A549 (cell line): ENCODE data around the gene GSE1. TPM values are rescaled to one million over a fixed set of nuclear protein-coding genes. Genes with fewer than 3 reads are reported as not detected.

Experiments
- ATAC-seq, 2 experiments: fragments of 200-7000 bp in 1 of 2; fragments of >200 bp in 1 of 2; cut with Nextera tagmentation in 1 of 2; cut with Tn5 transposase in 1 of 2; 3 replicates each; pipeline versions ENCODE4 v1.8.0 to v1.9.1; 2018 to 2020; ENCODE audit warnings: mild to moderate bottlenecking in 1 of 2, moderate library complexity in 1 of 2
- CTCF ChIA-PET: fragments of 300-600 bp; sonication (Branson Sonifier 250); formaldehyde crosslinking; extraction: SDS; loops from one replicate; lab custom pipeline; 2021; ENCODE audit warnings: antibody characterized with exemption, inconsistent platforms; lab: Yijun Ruan, JAX
- POLR2A ChIA-PET: fragments of 350-600 bp; formaldehyde crosslinking; extraction: SDS; loops from one replicate; lab custom pipeline; 2021; ENCODE audit warnings: antibody characterized with exemption, inconsistent platforms; lab: Yijun Ruan, JAX
- DNase-seq, 2 experiments: peaks; one replicate each; pipeline versions ENCODE4 v3.0.0 to v3.0.0-alpha.2; 2011 to 2016; ENCODE audit warnings: low read depth in 1 of 2, low spot score in 1 of 2
- FAIRE-seq: peaks from 2 replicates; lab custom pipeline; 2011; peaks lifted over from hg19 to GRCh38; lab: Jason Lieb, UNC
- H3K27ac ChIP-seq, 2 experiments: fragments of >200 bp; sonication (Bioruptor Twin); formaldehyde crosslinking; 3 replicates each; pipeline ENCODE4 v1.5.1; 2016 to 2017
- H3K4me1 ChIP-seq: fragments of >200 bp; sonication (Bioruptor Twin); formaldehyde crosslinking; 3 replicates; pipeline ENCODE4 v1.6.1; 2016
- H3K4me2 ChIP-seq: fragments of >200 bp; sonication (Bioruptor Twin); formaldehyde crosslinking; 3 replicates; pipeline ENCODE4 v1.6.1; 2016
- H3K4me3 ChIP-seq: fragments of >200 bp; sonication (Bioruptor Twin); formaldehyde crosslinking; 3 replicates; pipeline ENCODE4 v1.5.1; 2016
- H3K9me3 ChIP-seq: fragments of >200 bp; sonication (Bioruptor Twin); formaldehyde crosslinking; 3 replicates; pipeline ENCODE4 v1.6.1; 2016
- ATOH8 ChIP-seq: fragments of 250-450 bp; sonication (Bioruptor Pico); IDR thresholded peaks from 2 replicates; pipeline ENCODE4 v1.5.0; 2020; ENCODE audit warnings: low read depth, mild to moderate bottlenecking, moderate library complexity
- BHLHE40 ChIP-seq: IDR thresholded peaks from 2 replicates; pipeline ENCODE4 v1.6.1; 2012; ENCODE audit warnings: low read depth, low read length, inconsistent platforms
- CBX2 ChIP-seq: fragments of 200-600 bp; sonication (generic); IDR thresholded peaks from 2 replicates; pipeline ENCODE4 v1.6.1; 2016; ENCODE audit warnings: low read depth, mild to moderate bottlenecking, borderline replicate concordance
- CBX8 ChIP-seq: fragments of 200-600 bp; sonication (generic); IDR thresholded peaks from 2 replicates; pipeline ENCODE4 v1.6.1; 2016
- CHD2 ChIP-seq: fragments of 150-350 bp; IDR thresholded peaks from 2 replicates; pipeline ENCODE4 v1.6.1; 2014; ENCODE audit warnings: low read length; ENCODE audit not compliant: partially characterized antibody
- EHF ChIP-seq: fragments of 250-450 bp; sonication (Bioruptor Pico); IDR thresholded peaks from 2 replicates; pipeline ENCODE4 v1.5.0; 2020; ENCODE audit warnings: mild to moderate bottlenecking
- EHMT2 ChIP-seq: fragments of 200-600 bp; sonication (generic); IDR thresholded peaks from 2 replicates; pipeline ENCODE4 v1.6.1; 2016; ENCODE audit warnings: antibody characterized with exemption, low read depth, mild to moderate bottlenecking, moderate library complexity
- ELK1 ChIP-seq: fragments of 150-350 bp; IDR thresholded peaks from 2 replicates; pipeline ENCODE4 v1.6.1; 2014; ENCODE audit warnings: low read depth, mild to moderate bottlenecking, low read length
- FOSL2 ChIP-seq, 2 experiments: fragments of 450-650 bp in 1 of 2; fragments of >200 bp in 1 of 2; sonication (Bioruptor Twin) in 1 of 2; formaldehyde crosslinking; IDR thresholded peaks; 2 replicates each; pipeline versions ENCODE4 v1.5.0 to v1.6.1; 2016 to 2020; ENCODE audit warnings: mild to moderate bottlenecking in 1 of 2, moderate library complexity in 1 of 2
- FOXS1 ChIP-seq: fragments of 250-450 bp; sonication (Bioruptor Pico); IDR thresholded peaks from 2 replicates; pipeline ENCODE4 v1.5.0; 2020; ENCODE audit warnings: mild to moderate bottlenecking, moderate library complexity
- HES2 ChIP-seq: fragments of >200 bp; sonication (Bioruptor Twin); formaldehyde crosslinking; IDR thresholded peaks from 2 replicates; pipeline ENCODE4 v1.6.1; 2016
- HEYL ChIP-seq: fragments of 250-450 bp; sonication (Bioruptor Pico); IDR thresholded peaks from 2 replicates; pipeline ENCODE4 v1.8.0; 2021; ENCODE audit warnings: mild to moderate bottlenecking, moderate library complexity
- KDM1A ChIP-seq: fragments of 200-600 bp; sonication (generic); IDR thresholded peaks from 2 replicates; pipeline ENCODE4 v1.6.1; 2016; ENCODE audit warnings: low read depth, mild to moderate bottlenecking
- MAFK ChIP-seq: fragments of 450-650 bp; IDR thresholded peaks from 2 replicates; pipeline ENCODE4 v1.6.1; 2014; ENCODE audit not compliant: partially characterized antibody
- MAX ChIP-seq: IDR thresholded peaks from 2 replicates; pipeline ENCODE4 v1.6.1; 2012
- PHF8 ChIP-seq: fragments of 200-600 bp; sonication (generic); IDR thresholded peaks from 2 replicates; pipeline ENCODE4 v1.6.1; 2016; ENCODE audit warnings: low read depth, mild to moderate bottlenecking, antibody characterized with exemption, moderate library complexity, borderline replicate concordance
- RAD21 ChIP-seq, 2 experiments: fragments of >200 bp in 1 of 2; sonication (Bioruptor Twin) in 1 of 2; formaldehyde crosslinking in 1 of 2; IDR thresholded peaks in 1 of 2; conservative IDR thresholded peaks in 1 of 2; 2 replicates in 1 of 2; 3 replicates in 1 of 2; pipeline ENCODE4 v1.6.1; 2012 to 2018; ENCODE audit warnings: inconsistent platforms in 1 of 2
- RARB ChIP-seq: fragments of 250-450 bp; sonication (Bioruptor Pico); IDR thresholded peaks from 2 replicates; pipeline ENCODE4 v1.8.0; 2021; ENCODE audit warnings: mild to moderate bottlenecking, moderate library complexity
- RCOR1 ChIP-seq: fragments of 150-350 bp; IDR thresholded peaks from 2 replicates; pipeline ENCODE4 v1.6.1; 2014; ENCODE audit warnings: antibody characterized with exemption, low read length, low read depth
- RNF2 ChIP-seq: fragments of 200-600 bp; sonication (generic); IDR thresholded peaks from 2 replicates; pipeline ENCODE4 v1.6.1; 2016; ENCODE audit warnings: low read depth, mild to moderate bottlenecking, antibody characterized with exemption, moderate library complexity, borderline replicate concordance
- SMC3 ChIP-seq: fragments of >200 bp; sonication (Bioruptor Twin); formaldehyde crosslinking; IDR thresholded peaks from 3 replicates; pipeline ENCODE4 v1.6.1; 2018; ENCODE audit warnings: inconsistent platforms
- SREBF2 ChIP-seq: fragments of 450-650 bp; IDR thresholded peaks from 2 replicates; pipeline ENCODE4 v1.6.1; 2014; ENCODE audit warnings: mild to moderate bottlenecking, moderate library complexity
- TFCP2L1 ChIP-seq: fragments of 250-450 bp; sonication (Bioruptor Pico); IDR thresholded peaks from 2 replicates; pipeline ENCODE4 v1.5.0; 2021; ENCODE audit warnings: mild to moderate bottlenecking
- ZFP36 ChIP-seq: fragments of 450-650 bp; IDR thresholded peaks from 2 replicates; pipeline ENCODE4 v1.6.1; 2014; ENCODE audit warnings: borderline replicate concordance; ENCODE audit not compliant: partially characterized antibody
- WGBS: methylation state at CpG from one replicate; pipeline ENCODE4 v1.1.6; 2017; ENCODE audit errors: missing lambda C conversion rate; 5-methylcytosine and 5-hydroxymethylcytosine counted together
- polyA plus RNA-seq, 4 experiments: library from polyadenylated mRNA; depleted of rRNA in 3 of 4; stranded (reverse); fragments of >200 nt; fragmentation: RNase III in 1 of 4; extraction: RNeasy Plus Mini Kit Qiagen cat#74134 plus additional on column Dnase treatment in 1 of 4; gene quantifications; 2 replicates in 3 of 4; 3 replicates in 1 of 4; pipeline ENCODE4 v1.2.3, GENCODE V29; 2011 to 2017
- TF ChIP-seq, protein P1 (sequence below): fragments of 250-450 bp; sonication (Bioruptor Pico); IDR thresholded peaks from 2 replicates; pipeline ENCODE4 v1.5.0; 2021; ENCODE audit warnings: mild to moderate bottlenecking, moderate library complexity, borderline replicate concordance
- TF ChIP-seq, protein P2 (sequence below): fragments of >200 bp; sonication (Bioruptor Twin); formaldehyde crosslinking; IDR thresholded peaks from 3 replicates; pipeline ENCODE4 v1.6.1; 2016
- TF ChIP-seq, protein P3 (sequence below): IDR thresholded peaks from 2 replicates; pipeline ENCODE4 v1.6.1; 2012

The GSE1 gene
- polyA plus RNA-seq, 2 of the 4 experiments (the other 2 are of a cell fraction): 20.7 to 24.3 TPM

DNA sequence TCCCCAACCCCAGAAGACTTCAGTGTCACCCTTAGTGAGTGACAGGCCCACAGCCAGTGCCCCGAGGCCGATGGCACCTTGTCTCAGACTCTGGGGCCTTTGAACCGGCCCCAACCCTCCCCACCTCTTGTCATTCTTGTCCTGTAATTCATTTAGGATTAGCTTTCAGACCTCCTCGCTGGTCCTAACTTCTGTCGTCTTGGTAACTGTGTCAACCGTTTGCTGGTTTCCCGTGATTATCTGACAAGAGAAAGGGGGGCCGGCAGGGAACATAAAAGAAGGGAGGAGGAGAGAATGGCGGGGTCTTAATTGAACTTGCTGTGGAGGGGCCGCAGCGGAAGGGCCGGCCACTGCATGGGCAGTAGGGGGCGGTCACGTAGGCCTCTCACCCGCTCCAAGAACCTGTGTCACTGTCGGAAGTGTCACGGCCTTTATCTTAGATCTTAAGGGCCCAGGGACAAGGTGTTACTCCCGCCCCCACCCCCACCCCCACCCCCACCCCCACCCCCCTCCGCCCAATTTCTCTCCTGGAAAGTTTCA is 46.5 kb upstream of the GSE1 start:
- no peak for FAIRE-seq
- no peak for DNase-seq
- WGBS: 86% methylated on average over 17 of the region's 19 CpGs
- H3K27ac ChIP-seq: no peak overlapping the region
- no peak for TF ChIP-seq SREBF2
- no peak for TF ChIP-seq RARB
- TF ChIP-seq RNF2: no peak
- no peak for TF ChIP-seq EHF (CRISPR knock-in tag)
- no peak for TF ChIP-seq PHF8
- TF ChIP-seq EHMT2: no peak
- no peak for TF ChIP-seq SMC3
- TF ChIP-seq, protein P1, sequence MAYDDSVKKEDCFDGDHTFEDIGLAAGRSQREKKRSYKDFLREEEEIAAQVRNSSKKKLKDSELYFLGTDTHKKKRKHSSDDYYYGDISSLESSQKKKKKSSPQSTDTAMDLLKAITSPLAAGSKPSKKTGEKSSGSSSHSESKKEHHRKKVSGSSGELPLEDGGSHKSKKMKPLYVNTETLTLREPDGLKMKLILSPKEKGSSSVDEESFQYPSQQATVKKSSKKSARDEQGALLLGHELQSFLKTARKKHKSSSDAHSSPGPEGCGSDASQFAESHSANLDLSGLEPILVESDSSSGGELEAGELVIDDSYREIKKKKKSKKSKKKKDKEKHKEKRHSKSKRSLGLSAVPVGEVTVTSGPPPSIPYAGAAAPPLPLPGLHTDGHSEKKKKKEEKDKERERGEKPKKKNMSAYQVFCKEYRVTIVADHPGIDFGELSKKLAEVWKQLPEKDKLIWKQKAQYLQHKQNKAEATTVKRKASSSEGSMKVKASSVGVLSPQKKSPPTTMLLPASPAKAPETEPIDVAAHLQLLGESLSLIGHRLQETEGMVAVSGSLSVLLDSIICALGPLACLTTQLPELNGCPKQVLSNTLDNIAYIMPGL: no peak
- TF ChIP-seq RAD21 (conservative IDR thresholded peaks at IDR 0.05 in 1 of 2, IDR thresholded peaks at IDR 0.05 in 1 of 2): no peak
- no peak for TF ChIP-seq CBX8
- TF ChIP-seq RCOR1: no peak
- no peak for TF ChIP-seq MAX
- TF ChIP-seq FOSL2 (IDR thresholded peaks at IDR 0.05): no peak
- no peak for TF ChIP-seq FOSL2 (CRISPR knock-in tag; IDR thresholded peaks at IDR 0.05)
- TF ChIP-seq, protein P2, sequence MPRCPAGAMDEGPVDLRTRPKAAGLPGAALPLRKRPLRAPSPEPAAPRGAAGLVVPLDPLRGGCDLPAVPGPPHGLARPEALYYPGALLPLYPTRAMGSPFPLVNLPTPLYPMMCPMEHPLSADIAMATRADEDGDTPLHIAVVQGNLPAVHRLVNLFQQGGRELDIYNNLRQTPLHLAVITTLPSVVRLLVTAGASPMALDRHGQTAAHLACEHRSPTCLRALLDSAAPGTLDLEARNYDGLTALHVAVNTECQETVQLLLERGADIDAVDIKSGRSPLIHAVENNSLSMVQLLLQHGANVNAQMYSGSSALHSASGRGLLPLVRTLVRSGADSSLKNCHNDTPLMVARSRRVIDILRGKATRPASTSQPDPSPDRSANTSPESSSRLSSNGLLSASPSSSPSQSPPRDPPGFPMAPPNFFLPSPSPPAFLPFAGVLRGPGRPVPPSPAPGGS: no peak
- no peak for TF ChIP-seq ATOH8 (CRISPR knock-in tag)
- no peak for TF ChIP-seq BHLHE40
- no peak for TF ChIP-seq MAFK
- TF ChIP-seq ZFP36: no peak
- TF ChIP-seq HES2: no peak
- TF ChIP-seq, all 56 proteins: peak for 0
- H3K4me2 ChIP-seq: no peak overlapping the region
- no peaks in the 10 kb centered on the region for H3K9me3 ChIP-seq
- no peak for ATAC-seq
- H3K4me3 ChIP-seq: no peak overlapping the region
- CTCF ChIA-PET: interaction anchor here (0.6 to 7.1 kb wide), 7 partner anchors 37 to 151 kb away, joined by 3 to 55 read pairs (median 5); no protein-coding TSS in a partner anchor
- H3K4me1 ChIP-seq: peaks cover 13% of the 10 kb centered on the region
- POLR2A ChIA-PET: no interaction called here

- ATAC-seq (no peak), DNase-seq (no peak), FAIRE-seq (no peak)
- H3K4me3 ChIP-seq: no peak overlapping the region
- ChIA-PET CTCF (interaction anchor here (0.8 to 7.1 kb wide), 11 partner anchors 10 to 151 kb away, joined by 3 to 55 read pairs (median 5); no protein-coding TSS in a partner anchor), POLR2A (no interaction called here)
- H3K4me1 ChIP-seq: peaks cover 13% of the 10 kb centered on the region
- H3K27ac ChIP-seq: no peak overlapping the region
- H3K4me2 ChIP-seq: no peak overlapping the region
- H3K9me3 ChIP-seq: no peaks in the 10 kb centered on the region
- WGBS: 94% methylated on average over 17 of the region's 27 CpGs
- no peak for TF ChIP-seq RAD21 (conservative IDR thresholded peaks at IDR 0.05 in 1 of 2, IDR thresholded peaks at IDR 0.05 in 1 of 2)
- no peak for TF ChIP-seq ELK1
- no peak for TF ChIP-seq CBX2
- TF ChIP-seq FOXS1 (CRISPR knock-in tag): no peak
- TF ChIP-seq, protein P3, sequence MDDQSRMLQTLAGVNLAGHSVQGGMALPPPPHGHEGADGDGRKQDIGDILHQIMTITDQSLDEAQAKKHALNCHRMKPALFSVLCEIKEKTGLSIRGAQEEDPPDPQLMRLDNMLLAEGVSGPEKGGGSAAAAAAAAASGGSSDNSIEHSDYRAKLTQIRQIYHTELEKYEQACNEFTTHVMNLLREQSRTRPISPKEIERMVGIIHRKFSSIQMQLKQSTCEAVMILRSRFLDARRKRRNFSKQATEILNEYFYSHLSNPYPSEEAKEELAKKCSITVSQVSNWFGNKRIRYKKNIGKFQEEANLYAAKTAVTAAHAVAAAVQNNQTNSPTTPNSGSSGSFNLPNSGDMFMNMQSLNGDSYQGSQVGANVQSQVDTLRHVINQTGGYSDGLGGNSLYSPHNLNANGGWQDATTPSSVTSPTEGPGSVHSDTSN: no peak
- TF ChIP-seq KDM1A: no peak
- TF ChIP-seq HES2: no peak
- TF ChIP-seq HEYL (CRISPR knock-in tag): no peak
- TF ChIP-seq BHLHE40: no peak
- TF ChIP-seq TFCP2L1 (CRISPR knock-in tag): no peak
- TF ChIP-seq SMC3: no peak
- TF ChIP-seq, protein P2: no peak
- TF ChIP-seq CHD2: no peak
These were observed 45.8 kb upstream of the GSE1 start for GRCh38 chr16:85567101-85567866.
